ENCODE results near the gene S1PR5. TPM values are rescaled to one million over a fixed set of nuclear protein-coding genes. Genes with fewer than 3 reads are reported as not detected.
"Not testable (repeated sequence)": the region's sequence is repeated elsewhere in the genome, so short reads cannot be mapped to it uniquely, and the experiment has no call there.

The S1PR5 gene
- total and polyA plus RNA-seq, 4 donors: 0.17 to 0.56 (median 0.34) TPM

DNA sequence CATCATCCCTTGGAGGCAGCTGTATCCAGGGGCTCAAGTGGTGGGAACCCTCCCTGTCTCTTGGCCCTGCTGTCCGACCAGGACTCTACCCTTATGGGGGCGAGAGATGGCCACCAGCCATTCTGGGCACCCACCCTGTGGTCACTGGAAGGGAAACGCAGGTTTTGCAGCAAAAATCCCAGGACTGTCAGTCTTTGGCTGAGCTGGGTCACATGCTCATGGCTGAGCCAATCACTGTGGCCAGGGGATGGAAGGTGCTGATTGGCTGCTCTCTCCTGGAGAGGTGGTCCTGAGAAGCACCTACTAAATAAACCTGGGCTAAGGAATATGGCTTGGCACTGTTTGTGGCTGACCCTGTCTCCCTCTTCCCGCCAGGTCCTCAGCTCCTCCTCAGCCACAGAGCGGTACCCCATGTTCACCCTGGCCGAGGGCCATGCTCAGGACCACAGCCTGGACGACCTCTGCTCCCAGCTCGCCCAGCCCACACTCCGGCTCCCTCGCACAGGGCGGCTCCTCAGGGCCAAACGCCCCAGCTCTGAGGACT, 35.3 kb upstream of the S1PR5 start:
- TF ChIP-seq RAD21 (IDR thresholded peaks at IDR 0.05) (no peak), SP1 (IDR thresholded peaks at IDR 0.05) (no peak), YY1 (IDR thresholded peaks at IDR 0.05) (no peak), TAF1 (conservative IDR thresholded peaks at IDR 0.05) (no peak), HNF4G (IDR thresholded peaks at IDR 0.05) (no peak), GABPA (IDR thresholded peaks at IDR 0.05 in 1 of 2, conservative IDR thresholded peaks at IDR 0.05 in 1 of 2) (no peak), HNF4A (conservative IDR thresholded peaks at IDR 0.05) (no peak), EGR1 (IDR thresholded peaks at IDR 0.05; ENCODE audit: low read depth in 2 of 2) (no peak)
- TF ChIP-seq, protein P1, sequence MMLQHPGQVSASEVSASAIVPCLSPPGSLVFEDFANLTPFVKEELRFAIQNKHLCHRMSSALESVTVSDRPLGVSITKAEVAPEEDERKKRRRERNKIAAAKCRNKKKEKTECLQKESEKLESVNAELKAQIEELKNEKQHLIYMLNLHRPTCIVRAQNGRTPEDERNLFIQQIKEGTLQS (IDR thresholded peaks at IDR 0.05): no peak
- TF ChIP-seq, protein P2, sequence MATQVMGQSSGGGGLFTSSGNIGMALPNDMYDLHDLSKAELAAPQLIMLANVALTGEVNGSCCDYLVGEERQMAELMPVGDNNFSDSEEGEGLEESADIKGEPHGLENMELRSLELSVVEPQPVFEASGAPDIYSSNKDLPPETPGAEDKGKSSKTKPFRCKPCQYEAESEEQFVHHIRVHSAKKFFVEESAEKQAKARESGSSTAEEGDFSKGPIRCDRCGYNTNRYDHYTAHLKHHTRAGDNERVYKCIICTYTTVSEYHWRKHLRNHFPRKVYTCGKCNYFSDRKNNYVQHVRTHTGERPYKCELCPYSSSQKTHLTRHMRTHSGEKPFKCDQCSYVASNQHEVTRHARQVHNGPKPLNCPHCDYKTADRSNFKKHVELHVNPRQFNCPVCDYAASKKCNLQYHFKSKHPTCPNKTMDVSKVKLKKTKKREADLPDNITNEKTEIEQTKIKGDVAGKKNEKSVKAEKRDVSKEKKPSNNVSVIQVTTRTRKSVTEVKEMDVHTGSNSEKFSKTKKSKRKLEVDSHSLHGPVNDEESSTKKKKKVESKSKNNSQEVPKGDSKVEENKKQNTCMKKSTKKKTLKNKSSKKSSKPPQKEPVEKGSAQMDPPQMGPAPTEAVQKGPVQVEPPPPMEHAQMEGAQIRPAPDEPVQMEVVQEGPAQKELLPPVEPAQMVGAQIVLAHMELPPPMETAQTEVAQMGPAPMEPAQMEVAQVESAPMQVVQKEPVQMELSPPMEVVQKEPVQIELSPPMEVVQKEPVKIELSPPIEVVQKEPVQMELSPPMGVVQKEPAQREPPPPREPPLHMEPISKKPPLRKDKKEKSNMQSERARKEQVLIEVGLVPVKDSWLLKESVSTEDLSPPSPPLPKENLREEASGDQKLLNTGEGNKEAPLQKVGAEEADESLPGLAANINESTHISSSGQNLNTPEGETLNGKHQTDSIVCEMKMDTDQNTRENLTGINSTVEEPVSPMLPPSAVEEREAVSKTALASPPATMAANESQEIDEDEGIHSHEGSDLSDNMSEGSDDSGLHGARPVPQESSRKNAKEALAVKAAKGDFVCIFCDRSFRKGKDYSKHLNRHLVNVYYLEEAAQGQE (IDR thresholded peaks at IDR 0.05): no peak
- TF ChIP-seq, protein P3, sequence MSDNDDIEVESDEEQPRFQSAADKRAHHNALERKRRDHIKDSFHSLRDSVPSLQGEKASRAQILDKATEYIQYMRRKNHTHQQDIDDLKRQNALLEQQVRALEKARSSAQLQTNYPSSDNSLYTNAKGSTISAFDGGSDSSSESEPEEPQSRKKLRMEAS (IDR thresholded peaks at IDR 0.05): no peak
- no peak overlapping the region for H3K9ac ChIP-seq (ENCODE audit: low read depth in 1 of 2, low read length in 2 of 2)
- H3K27me3 ChIP-seq (ENCODE audit: control insufficient read depth in 4 of 4, insufficient read depth in 4 of 4, low read length in 3 of 4): no peaks in the 10 kb centered on the region
- 75% methylated on average over 12 of the region's 12 CpGs for WGBS
- no peaks in the 10 kb centered on the region for H3K4me1 ChIP-seq (ENCODE audit: control insufficient read depth in 4 of 4, insufficient read depth in 4 of 4, low read length in 3 of 4)
- no peak overlapping the region for H3K4me3 ChIP-seq (ENCODE audit: low read depth in 1 of 3, low read length in 3 of 3)
- no peaks in the 10 kb centered on the region for H3K9me3 ChIP-seq (ENCODE audit: control insufficient read depth in 4 of 4, low read length in 3 of 4)
- no peak for DNase-seq (ENCODE audit: low spot score)
- no peak overlapping the region for H3K27ac ChIP-seq (ENCODE audit: low read depth in 1 of 2, low read length in 2 of 2)
- H3K36me3 ChIP-seq (ENCODE audit: control insufficient read depth in 4 of 4, insufficient read depth in 3 of 4, low read depth in 1 of 4, low read length in 3 of 4): peaks cover 28 to 66% (median 47%) of the 10 kb centered on the region in 4 donors

DNA sequence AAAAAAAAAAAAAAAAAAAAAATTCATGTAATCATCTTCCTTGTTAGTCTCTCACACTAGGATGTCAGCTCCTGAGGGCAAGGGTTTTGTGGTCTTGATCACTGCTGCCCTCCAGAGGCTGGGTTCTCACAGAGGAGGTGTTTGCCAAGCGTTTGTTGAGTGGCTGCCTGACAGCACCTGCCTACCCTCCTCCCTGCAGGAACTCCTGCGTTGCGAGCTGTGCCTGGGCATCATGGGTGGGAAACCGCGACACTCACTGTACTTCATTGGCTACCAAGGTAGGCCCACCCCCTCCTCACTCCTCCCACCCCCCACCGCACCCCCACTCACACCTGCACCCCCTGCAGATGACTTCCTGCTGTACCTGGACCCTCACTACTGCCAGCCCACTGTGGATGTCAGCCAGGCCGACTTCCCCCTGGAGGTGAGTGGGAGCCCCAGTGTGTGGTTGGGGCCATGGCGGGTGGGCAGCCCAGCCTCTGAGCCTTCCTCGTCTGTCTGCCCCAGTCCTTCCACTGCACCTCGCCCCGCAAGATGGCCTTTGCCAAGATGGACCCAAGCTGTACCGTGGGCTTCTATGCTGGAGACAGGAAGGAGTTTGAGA, 34.6 kb upstream of the S1PR5 start:
- H3K27ac ChIP-seq (ENCODE audit: low read depth in 1 of 2, low read length in 2 of 2): no peak overlapping the region

DNA sequence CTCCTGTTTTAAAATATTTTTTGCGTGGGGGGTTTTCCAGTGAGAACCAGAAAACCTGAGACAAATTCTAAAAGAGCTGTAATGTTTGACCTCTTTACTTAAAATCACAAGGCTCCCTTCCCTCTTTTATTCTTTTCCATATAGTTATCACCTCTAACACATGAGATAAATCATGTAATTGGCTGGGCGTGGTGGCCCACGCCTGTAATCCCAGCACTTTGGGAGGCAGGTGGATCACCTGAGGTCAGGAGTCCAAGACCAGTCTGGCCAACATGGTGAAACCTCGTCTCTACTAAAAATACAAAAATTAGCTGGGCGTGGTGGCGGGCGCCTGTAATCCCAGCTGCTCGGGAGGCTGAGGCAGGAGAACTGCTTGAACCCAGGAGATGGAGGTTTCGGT, 33.8 kb upstream of the S1PR5 start:
- 89% methylated on average over 9 of the region's 9 CpGs for WGBS
- not testable (repeated sequence) for H3K9ac ChIP-seq (ENCODE audit: low read depth in 1 of 2, low read length in 2 of 2); DNase-seq (ENCODE audit: low spot score); H3K27me3 ChIP-seq (ENCODE audit: control insufficient read depth in 4 of 4, insufficient read depth in 4 of 4, low read length in 3 of 4); H3K4me1 ChIP-seq (ENCODE audit: control insufficient read depth in 4 of 4, insufficient read depth in 4 of 4, low read length in 3 of 4); H3K4me3 ChIP-seq (ENCODE audit: low read depth in 1 of 3, low read length in 3 of 3); H3K27ac ChIP-seq (ENCODE audit: low read depth in 1 of 2, low read length in 2 of 2); H3K9me3 ChIP-seq (ENCODE audit: control insufficient read depth in 4 of 4, low read length in 3 of 4)
- peaks cover 33 to 67% (median 51%) of the 10 kb centered on the region in 4 donors for H3K36me3 ChIP-seq (ENCODE audit: control insufficient read depth in 4 of 4, insufficient read depth in 3 of 4, low read depth in 1 of 4, low read length in 3 of 4)

More for the DNA sequence above, 34.6 kb upstream of the S1PR5 start:
- Histone ChIP-seq H3K9me3 (ENCODE audit: control insufficient read depth in 4 of 4, low read length in 3 of 4) (no peaks in the 10 kb centered on the region), H3K4me3 (ENCODE audit: low read depth in 1 of 3, low read length in 3 of 3) (no peak overlapping the region), H3K9ac (ENCODE audit: low read depth in 1 of 2, low read length in 2 of 2) (no peak overlapping the region), H3K4me1 (ENCODE audit: control insufficient read depth in 4 of 4, insufficient read depth in 4 of 4, low read length in 3 of 4) (no peaks in the 10 kb centered on the region), H3K36me3 (ENCODE audit: control insufficient read depth in 4 of 4, insufficient read depth in 3 of 4, low read depth in 1 of 4, low read length in 3 of 4) (peaks cover 30 to 68% (median 49%) of the 10 kb centered on the region in 4 donors), H3K27me3 (ENCODE audit: control insufficient read depth in 4 of 4, insufficient read depth in 4 of 4, low read length in 3 of 4) (no peaks in the 10 kb centered on the region)
- 92% methylated on average over 12 of the region's 12 CpGs for WGBS
- TF ChIP-seq, protein P4, sequence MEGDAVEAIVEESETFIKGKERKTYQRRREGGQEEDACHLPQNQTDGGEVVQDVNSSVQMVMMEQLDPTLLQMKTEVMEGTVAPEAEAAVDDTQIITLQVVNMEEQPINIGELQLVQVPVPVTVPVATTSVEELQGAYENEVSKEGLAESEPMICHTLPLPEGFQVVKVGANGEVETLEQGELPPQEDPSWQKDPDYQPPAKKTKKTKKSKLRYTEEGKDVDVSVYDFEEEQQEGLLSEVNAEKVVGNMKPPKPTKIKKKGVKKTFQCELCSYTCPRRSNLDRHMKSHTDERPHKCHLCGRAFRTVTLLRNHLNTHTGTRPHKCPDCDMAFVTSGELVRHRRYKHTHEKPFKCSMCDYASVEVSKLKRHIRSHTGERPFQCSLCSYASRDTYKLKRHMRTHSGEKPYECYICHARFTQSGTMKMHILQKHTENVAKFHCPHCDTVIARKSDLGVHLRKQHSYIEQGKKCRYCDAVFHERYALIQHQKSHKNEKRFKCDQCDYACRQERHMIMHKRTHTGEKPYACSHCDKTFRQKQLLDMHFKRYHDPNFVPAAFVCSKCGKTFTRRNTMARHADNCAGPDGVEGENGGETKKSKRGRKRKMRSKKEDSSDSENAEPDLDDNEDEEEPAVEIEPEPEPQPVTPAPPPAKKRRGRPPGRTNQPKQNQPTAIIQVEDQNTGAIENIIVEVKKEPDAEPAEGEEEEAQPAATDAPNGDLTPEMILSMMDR (IDR thresholded peaks at IDR 0.05; ENCODE audit: low read depth, low read length, missing input control): peak; percentile 23
- TF ChIP-seq JUND (IDR thresholded peaks at IDR 0.05): no peak
- TF ChIP-seq RAD21 (IDR thresholded peaks at IDR 0.05): peak in 1 of 2 donors; percentile 59
- no peak for DNase-seq (ENCODE audit: low spot score)

Measured in liver (tissue), 9 donors.